H1 (cell line): ENCODE data around the gene SLC4A8. TPM values are rescaled to one million over a fixed set of nuclear protein-coding genes. Genes with fewer than 3 reads are reported as not detected.

Experiments used
- CTCF ChIA-PET: fragments of 300-600 bp; sonication (Branson Sonifier 250); formaldehyde crosslinking; loops from one replicate; lab custom pipeline; 2021; ENCODE audit not compliant: partially characterized antibody; lab: Charles Lee
- POLR2A ChIA-PET: fragments of 300-600 bp; sonication (Branson Sonifier 250); formaldehyde crosslinking; loops from one replicate; lab custom pipeline; 2021; ENCODE audit warnings: inconsistent platforms; ENCODE audit not compliant: partially characterized antibody; lab: Charles Lee
- DNase-seq, 2 experiments: peaks; one replicate each; pipeline versions ENCODE4 v3.0.0 to v3.0.0-alpha.2; 2010 to 2022; ENCODE audit warnings: low spot score in 2 of 2, low read depth in 1 of 2, mixed read lengths in 1 of 2
- FAIRE-seq: peaks from 2 replicates; lab custom pipeline; 2011; peaks lifted over from hg19 to GRCh38; lab: Jason Lieb, UNC
- H2AFZ ChIP-seq: 2 replicates; pipeline ENCODE4 v1.8.1; 2012; ENCODE audit warnings: low read length, inconsistent platforms
- H2AK5ac ChIP-seq: 2 replicates; pipeline ENCODE4 v1.6.1; 2013; ENCODE audit warnings: low read depth, low read length
- H2BK120ac ChIP-seq: replicated peaks from 2 replicates; pipeline ENCODE3; 2013; ENCODE audit warnings: low read depth, low read length, inconsistent platforms
- H2BK12ac ChIP-seq: 2 replicates; pipeline ENCODE4 v1.6.1; 2013; ENCODE audit warnings: low read depth, low read length
- H2BK15ac ChIP-seq: 2 replicates; pipeline ENCODE4 v1.6.1; 2013; ENCODE audit warnings: low read length
- H2BK20ac ChIP-seq: 2 replicates; pipeline ENCODE4 v1.6.1; 2013; ENCODE audit warnings: low read length
- H2BK5ac ChIP-seq: 2 replicates; pipeline ENCODE4 v1.6.1; 2013; ENCODE audit warnings: low read depth, low read length
- H3K14ac ChIP-seq: 2 replicates; pipeline ENCODE4 v1.6.1; 2013; ENCODE audit warnings: inconsistent platforms; ENCODE audit not compliant: insufficient read length
- H3K18ac ChIP-seq: 2 replicates; pipeline ENCODE4 v1.6.1; 2013; ENCODE audit warnings: low read length; ENCODE audit errors: extremely low read depth
- H3K23ac ChIP-seq: 2 replicates; pipeline ENCODE4 v1.6.1; 2013; ENCODE audit warnings: inconsistent platforms; ENCODE audit not compliant: insufficient read length
- H3K23me2 ChIP-seq: 2 replicates; pipeline ENCODE4 v1.6.1; 2013; ENCODE audit warnings: low read depth, low read length
- H3K27ac ChIP-seq: 2 replicates; pipeline ENCODE4 v1.6.1; 2011; ENCODE audit warnings: low read depth, low read length, inconsistent platforms
- H3K27me3 ChIP-seq, 4 experiments: replicated peaks in 1 of 4; 1 replicate in 1 of 4; 2 replicates in 3 of 4; pipeline versions ENCODE4 v1.6.1 to v1.8.1; 2011 to 2013; ENCODE audit warnings: low read length in 3 of 4, mild to moderate bottlenecking in 3 of 4, inconsistent platforms in 2 of 4, mixed read lengths in 2 of 4, moderate library complexity in 1 of 4; ENCODE audit not compliant: control insufficient read depth in 3 of 4, insufficient read depth in 3 of 4; ENCODE audit errors: extremely low read depth in 1 of 4
- H3K36me3 ChIP-seq, 4 experiments: 2 replicates each; pipeline versions ENCODE4 v1.6.1 to v1.8.1; 2011 to 2013; ENCODE audit warnings: mild to moderate bottlenecking in 4 of 4, low read length in 3 of 4, moderate library complexity in 2 of 4, control low read depth in 1 of 4, inconsistent platforms in 1 of 4; ENCODE audit not compliant: insufficient read depth in 4 of 4, control insufficient read depth in 2 of 4
- H3K4ac ChIP-seq: replicated peaks from 2 replicates; pipeline ENCODE3; 2013; ENCODE audit warnings: low read length, low read depth, mixed read lengths, inconsistent platforms; ENCODE audit not compliant: insufficient read length
- H3K4me1 ChIP-seq, 4 experiments: replicated peaks in 1 of 4; 1 replicate in 1 of 4; 2 replicates in 3 of 4; pipeline versions ENCODE4 v1.6.1 to v1.8.1; 2011 to 2013; ENCODE audit warnings: low read length in 3 of 4, inconsistent platforms in 2 of 4, mixed read lengths in 1 of 4; ENCODE audit not compliant: insufficient read depth in 4 of 4, control insufficient read depth in 3 of 4
- H3K4me2 ChIP-seq, 2 experiments: 2 replicates each; pipeline versions ENCODE4 v1.6.1 to v1.8.1; 2011 to 2013; ENCODE audit warnings: low read depth in 2 of 2, low read length in 2 of 2, control low read depth in 1 of 2, inconsistent platforms in 1 of 2, mild to moderate bottlenecking in 1 of 2; ENCODE audit not compliant: insufficient read depth in 1 of 2
- H3K4me3 ChIP-seq, 4 experiments: fragments of 200-600, 300-600 bp in 1 of 4; sonication (generic), shearing (Covaris generic), sonication (Bioruptor Twin) in 1 of 4; 2 replicates each; pipeline versions ENCODE4 v1.5.1 to v1.8.1; 2011 to 2016; ENCODE audit warnings: low read length in 4 of 4, low read depth in 3 of 4, control low read depth in 2 of 4, inconsistent platforms in 2 of 4, mild to moderate bottlenecking in 2 of 4, mixed read lengths in 1 of 4, moderate library complexity in 1 of 4; ENCODE audit not compliant: insufficient read depth in 2 of 4; ENCODE audit errors: extremely low read depth in 1 of 4
- H3K56ac ChIP-seq: replicated peaks from 2 replicates; pipeline ENCODE3; 2013; ENCODE audit warnings: low read depth, mild to moderate bottlenecking, mixed read lengths, low read length, inconsistent platforms; ENCODE audit not compliant: insufficient read length
- H3K79me1 ChIP-seq: 2 replicates; pipeline ENCODE4 v1.6.1; 2013; ENCODE audit warnings: low read depth, low read length, control low read depth
- H3K79me2 ChIP-seq, 2 experiments: 2 replicates each; pipeline versions ENCODE4 v1.6.1 to v1.8.1; 2012 to 2013; ENCODE audit warnings: low read length in 2 of 2, mild to moderate bottlenecking in 2 of 2, inconsistent platforms in 1 of 2; ENCODE audit not compliant: insufficient read depth in 2 of 2, control insufficient read depth in 1 of 2
- H3K9ac ChIP-seq, 4 experiments: replicated peaks in 1 of 4; 1 replicate in 1 of 4; 2 replicates in 3 of 4; pipeline versions ENCODE4 v1.6.1 to v1.8.1; 2011 to 2013; ENCODE audit warnings: low read depth in 3 of 4, low read length in 3 of 4, control low read depth in 2 of 4, mild to moderate bottlenecking in 2 of 4, moderate library complexity in 2 of 4, inconsistent platforms in 1 of 4; ENCODE audit errors: extremely low read depth in 1 of 4
- H3K9me3 ChIP-seq, 2 experiments: 2 replicates each; pipeline versions ENCODE4 v1.6.1 to v1.8.1; 2012 to 2013; ENCODE audit warnings: mild to moderate bottlenecking in 2 of 2, moderate library complexity in 2 of 2, control low read depth in 1 of 2, inconsistent platforms in 1 of 2, low read depth in 1 of 2, low read length in 1 of 2, mixed read lengths in 1 of 2; ENCODE audit not compliant: insufficient read depth in 2 of 2
- H4K20me1 ChIP-seq, 2 experiments: replicated peaks in 1 of 2; 2 replicates each; pipeline versions ENCODE3 to v1.8.1; 2011 to 2013; ENCODE audit warnings: inconsistent platforms in 2 of 2, low read length in 2 of 2, mild to moderate bottlenecking in 1 of 2; ENCODE audit not compliant: insufficient read depth in 2 of 2, control insufficient read depth in 1 of 2
- H4K5ac ChIP-seq: 2 replicates; pipeline ENCODE4 v1.6.1; 2013; ENCODE audit warnings: low read length, low read depth, mixed read lengths, inconsistent platforms; ENCODE audit not compliant: insufficient read length
- H4K8ac ChIP-seq: 2 replicates; pipeline ENCODE4 v1.8.0; 2013; ENCODE audit warnings: mild to moderate bottlenecking, moderate library complexity, low read length, inconsistent platforms; ENCODE audit not compliant: insufficient read depth; ENCODE audit errors: extremely low read depth
- H4K91ac ChIP-seq: replicated peaks from 2 replicates; pipeline ENCODE3; 2013; ENCODE audit warnings: low read length, mixed read lengths, inconsistent platforms; ENCODE audit not compliant: insufficient read length
- WGBS, 2 experiments: shearing (Covaris generic) in 1 of 2; methylation state at CpG; one replicate each; pipeline versions ENCODE4 v1.1.6 to v1.1.7; 2013 to 2015; ENCODE audit warnings: low lambda C conversion rate in 2 of 2, mixed read lengths in 2 of 2, inconsistent platforms in 1 of 2, low coverage in 1 of 2, missing lambda C conversion rate in 1 of 2; ENCODE audit not compliant: insufficient replicate concordance in 2 of 2, insufficient coverage in 1 of 2, insufficient read length in 1 of 2; ENCODE audit errors: extremely low coverage in 1 of 2, missing lambda C conversion rate in 1 of 2; 5-methylcytosine and 5-hydroxymethylcytosine counted together
- polyA plus RNA-seq, 7 experiments: library from polyadenylated mRNA; depleted of rRNA in 3 of 7; stranded (reverse) in 5 of 7; unstranded in 2 of 7; fragments of >200 nt in 5 of 7; fragments of 200-250 nt in 2 of 7; gene quantifications; 1 replicate in 5 of 7; 2 replicates in 1 of 7; 4 replicates in 1 of 7; pipeline versions ENCODE4 v1.2.1 to v1.2.3, GENCODE V29; 2011 to 2013; ENCODE audit warnings: missing spikeins in 2 of 7, mixed read lengths in 2 of 7
- total RNA-seq: library from RNA; stranded (reverse); fragmentation: NEBNext Ultra II Directional; extraction: Animal tissue kit (Norgen Biotek cat#: 25700); gene quantifications from 2 replicates; pipeline ENCODE4 v1.2.1, GENCODE V29; 2021

Gene SLC4A8
- total and polyA plus RNA-seq, 2 of the 8 experiments (the other 6 are each of a cell fraction or from before 2014, with no cell fraction given): 11.2 to 13.4 TPM

- H4K91ac ChIP-seq: no peak overlapping the region
- H3K56ac ChIP-seq: no peak overlapping the region
- H3K4ac ChIP-seq: no peak overlapping the region
- no peaks in the 10 kb centered on the region for H3K79me1 ChIP-seq
- H2BK20ac ChIP-seq: no peak overlapping the region
- no peaks in the 10 kb centered on the region for H3K23me2 ChIP-seq
- FAIRE-seq (no peak), DNase-seq (no peak)
- no peak overlapping the region for H2BK120ac ChIP-seq
- no peak overlapping the region for H3K18ac ChIP-seq
- no peak overlapping the region for H3K14ac ChIP-seq
- no peaks in the 10 kb centered on the region; a peak in 1 of 7 replicates for H3K27me3 ChIP-seq
- WGBS, 2 experiments: 92% methylated on average over 3 of the region's 3 CpGs; no CpG with 5 or more reads in 1 of the 2 experiments
- CTCF ChIA-PET: interaction anchor here (1.7 to 10.1 kb wide), 3 partner anchors 7 to 109 kb away, joined by 5 to 137 read pairs (median 132); partner anchors contain the start of gene SLC4A8
- peaks cover 0 to 6% (median 3%) of the 10 kb centered on the region in 4 experiments; a peak in 4 of 7 replicates for H3K4me1 ChIP-seq
- no peaks in the 10 kb centered on the region for H4K20me1 ChIP-seq
- H3K79me2 ChIP-seq: no peaks in the 10 kb centered on the region
- H3K4me2 ChIP-seq: no peak overlapping the region
- H2BK12ac ChIP-seq: no peak overlapping the region
- no peak overlapping the region for H4K8ac ChIP-seq
- POLR2A ChIA-PET: no interaction called here
- no peak overlapping the region for H2AK5ac ChIP-seq
- no peaks in the 10 kb centered on the region for H3K9me3 ChIP-seq
- no peak overlapping the region for H3K27ac ChIP-seq
- H3K23ac ChIP-seq: no peak overlapping the region
- no peak overlapping the region for H2BK15ac ChIP-seq
- H3K4me3 ChIP-seq: no peak overlapping the region
- no peak overlapping the region for H4K5ac ChIP-seq
- no peaks in the 10 kb centered on the region for H3K36me3 ChIP-seq
- no peak overlapping the region for H2BK5ac ChIP-seq
- H3K9ac ChIP-seq: no peak overlapping the region
- no peak overlapping the region for H2AFZ ChIP-seq
Measured at GRCh38 chr12:51529651-51529970, 105.0 kb downstream of the SLC4A8 start.
